NT2/D1 (cell line): ENCODE results near the gene PPM1H.

Experiments used
- SUZ12 ChIP-seq: IDR thresholded peaks from 2 replicates; pipeline ENCODE4 v1.6.1; 2011; ENCODE audit not compliant: insufficient read length, insufficient read depth; ENCODE audit errors: extremely low read depth
- YY1 ChIP-seq: IDR thresholded peaks from 2 replicates; pipeline ENCODE4 v1.6.1; 2011; ENCODE audit not compliant: insufficient read length, insufficient read depth

- TF ChIP-seq SUZ12 (no peak), YY1 (no peak)
These were observed 330.1 kb downstream of the PPM1H start for GRCh38 chr12:62604871-62605270.
